CD4-positive, alpha-beta T cell treated with Interleukin-1 beta for 1 hour (primary cell): Measurements from ENCODE around the gene SEMA3A.
"Not testable (repeated sequence)": the region's sequence is repeated elsewhere in the genome, so short reads cannot be mapped to it uniquely, and the experiment has no call there.

Experiments
- DNase-seq, 2 donors: peaks; one replicate each; pipeline ENCODE4 v3.0.0-alpha.2; 2020 to 2022

SEMA3A gene

DNA sequence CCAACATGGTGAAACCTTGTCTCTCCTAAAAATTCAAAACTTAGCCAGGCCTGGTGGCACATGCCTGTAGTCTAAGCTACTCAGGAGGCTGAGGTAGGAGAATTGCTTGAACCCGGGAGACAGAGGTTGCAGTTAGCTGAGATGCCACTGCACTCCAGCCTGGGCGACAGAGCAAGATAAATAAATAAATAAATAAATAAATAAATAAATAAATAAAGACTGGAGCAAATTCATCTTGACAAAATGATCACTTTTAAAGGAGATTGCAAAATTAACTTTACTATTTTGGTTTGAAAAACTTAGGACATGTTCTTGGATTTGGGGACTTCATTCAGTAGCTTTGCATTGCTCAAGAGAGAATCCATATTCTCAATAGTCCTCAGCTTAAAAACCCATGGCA, 137.0 kb downstream of the SEMA3A start:
- DNase-seq: no peak

DNA sequence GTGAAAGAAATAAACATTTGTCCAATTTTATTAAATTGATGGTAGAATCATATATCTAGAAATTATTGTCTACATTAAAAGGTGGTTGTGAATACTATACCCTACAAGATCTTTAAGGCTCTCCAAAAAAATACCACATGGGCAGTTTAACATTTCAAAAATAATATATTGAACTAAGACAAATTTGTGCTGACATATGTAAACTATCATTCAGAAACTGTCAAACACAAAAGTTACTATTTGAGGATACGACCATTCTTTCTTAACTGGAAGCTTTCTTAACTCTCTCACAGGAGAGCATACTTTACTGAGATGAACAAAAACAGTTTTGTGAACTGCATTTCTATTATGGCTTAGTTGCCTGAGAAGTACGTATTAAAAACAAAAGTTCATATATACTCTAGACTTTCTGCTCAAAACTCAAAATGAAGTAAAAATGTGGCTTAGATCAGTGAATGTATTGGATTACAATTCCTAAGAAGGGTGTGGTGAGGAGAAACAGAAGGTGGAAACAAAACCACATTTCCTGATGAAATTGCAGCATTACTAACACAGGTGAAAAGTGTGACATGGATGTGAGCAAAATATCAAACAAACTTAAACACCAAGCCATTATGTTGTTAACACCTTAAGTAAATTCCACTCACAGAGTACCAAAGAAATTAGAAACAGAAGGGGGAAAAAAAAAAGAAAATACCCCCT, 138.5 kb downstream of the SEMA3A start:
- no peak for DNase-seq

DNA sequence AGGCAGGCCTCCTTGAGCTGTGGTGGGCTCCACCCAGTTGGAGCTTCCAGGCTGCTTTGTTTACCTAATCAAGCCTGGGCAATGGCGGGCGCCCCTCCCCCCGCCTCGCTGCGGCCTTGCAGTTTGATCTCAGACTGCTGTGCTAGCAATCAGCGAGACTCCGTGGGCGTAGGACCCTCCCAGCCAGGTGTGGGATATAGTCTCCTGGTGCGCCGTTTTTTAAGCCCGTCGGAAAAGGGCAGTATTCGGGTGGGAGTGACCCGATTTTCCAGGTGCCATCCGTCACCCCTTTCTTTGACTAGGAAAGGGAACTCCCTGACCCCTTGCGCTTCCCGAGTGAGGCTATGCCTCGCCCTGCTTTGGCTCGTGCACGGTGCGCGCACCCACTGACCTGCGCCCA, 139.4 kb downstream of the SEMA3A start:
- DNase-seq: not testable (repeated sequence)

DNA sequence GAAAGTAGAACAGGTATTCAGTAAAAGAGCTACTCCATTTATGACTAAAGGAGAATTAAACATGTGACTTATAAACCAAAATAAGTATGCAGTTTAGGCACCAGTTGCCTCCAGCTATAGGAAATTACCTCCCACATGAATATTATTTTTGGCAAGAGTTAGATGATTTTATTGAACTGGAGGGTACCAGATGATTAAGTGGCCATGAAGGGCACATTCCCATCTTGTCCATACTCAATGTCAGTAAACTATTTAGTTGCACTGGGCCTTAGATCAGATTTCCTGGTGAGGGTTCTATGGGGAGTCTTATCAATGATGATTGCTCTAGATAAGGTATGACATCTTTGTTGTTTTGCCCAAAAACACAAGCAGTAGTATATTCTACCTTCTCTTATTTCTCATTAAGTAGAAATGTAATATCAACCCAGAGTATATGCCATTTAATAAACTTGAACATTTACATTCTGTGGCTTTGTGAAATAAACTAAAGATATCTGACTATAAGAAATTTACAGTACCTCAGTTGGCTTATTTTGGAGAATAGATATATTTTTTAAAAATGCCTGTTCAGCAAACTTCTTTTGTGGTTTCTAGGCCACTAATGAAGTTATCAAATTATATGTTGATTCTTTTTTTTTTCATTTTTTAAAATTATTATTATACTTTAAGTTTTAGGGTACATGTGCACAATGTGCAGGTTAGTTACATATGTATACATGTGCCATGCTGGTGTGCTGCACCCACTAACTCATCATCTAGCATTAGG, 145.3 kb downstream of the SEMA3A start:
- DNase-seq: no peak

DNA sequence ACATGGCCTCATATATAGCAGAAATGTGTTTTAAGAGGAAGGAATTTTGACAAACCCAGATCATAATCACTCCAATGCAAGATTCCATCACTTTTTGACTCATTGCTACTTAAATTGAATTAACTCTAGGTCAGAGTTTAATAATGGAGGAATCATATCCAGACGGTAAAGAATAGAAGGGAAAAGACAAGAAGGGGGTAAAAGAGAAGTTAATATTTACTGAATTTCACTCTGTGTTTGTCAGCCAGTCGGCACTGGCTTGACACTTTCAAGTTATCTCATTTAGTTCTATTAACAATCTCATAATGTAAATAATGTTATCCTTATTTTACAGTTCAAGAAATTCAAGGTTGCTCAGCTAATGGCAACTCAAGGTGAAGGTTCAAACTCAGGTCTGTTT, 147.5 kb downstream of the SEMA3A start:
- no peak for DNase-seq

DNA sequence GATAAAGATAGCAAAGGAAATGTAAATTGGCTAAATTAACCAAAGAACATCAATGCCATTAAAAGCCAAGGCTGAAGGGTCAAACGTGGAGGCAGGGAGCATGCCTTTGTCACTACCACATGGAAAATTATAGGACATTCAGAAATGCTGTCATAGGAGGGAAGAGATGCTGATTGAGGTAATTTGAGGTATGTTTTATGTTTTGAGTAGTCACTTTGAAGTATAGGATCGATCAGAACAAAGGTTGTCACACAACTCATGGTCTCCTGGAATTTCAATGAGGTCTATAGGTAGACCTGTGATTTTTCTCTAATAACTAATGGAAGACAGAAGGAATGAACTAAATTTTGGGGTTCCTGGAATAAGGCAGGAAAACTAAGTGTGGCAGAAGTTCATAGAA, 149.8 kb downstream of the SEMA3A start:
- no peak for DNase-seq

DNA sequence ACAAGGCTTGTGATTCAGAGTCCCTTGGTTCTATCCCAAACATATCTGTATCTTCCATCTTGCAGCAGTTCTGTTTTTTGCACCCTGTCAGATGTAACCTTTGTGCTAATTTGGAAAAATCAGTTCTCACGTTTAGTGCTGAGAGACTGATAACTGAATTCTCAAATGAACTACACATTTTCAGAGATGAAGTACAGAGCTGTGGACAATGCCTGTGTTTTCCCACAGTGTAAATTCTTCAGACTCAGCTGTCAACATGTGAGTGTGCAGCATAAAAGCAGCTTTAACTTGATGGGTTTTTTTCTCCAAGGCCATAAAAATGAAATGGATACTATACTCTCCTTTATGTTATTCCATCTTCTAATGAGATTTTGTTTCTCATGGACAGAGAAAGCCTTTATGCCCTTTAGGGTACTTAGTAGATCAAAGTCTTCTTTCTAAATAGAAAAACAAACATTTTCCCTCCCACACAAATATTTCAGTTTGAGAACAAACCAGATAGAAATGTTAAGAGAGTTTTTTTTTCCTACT, 150.9 kb downstream of the SEMA3A start:
- DNase-seq: no peak

DNA sequence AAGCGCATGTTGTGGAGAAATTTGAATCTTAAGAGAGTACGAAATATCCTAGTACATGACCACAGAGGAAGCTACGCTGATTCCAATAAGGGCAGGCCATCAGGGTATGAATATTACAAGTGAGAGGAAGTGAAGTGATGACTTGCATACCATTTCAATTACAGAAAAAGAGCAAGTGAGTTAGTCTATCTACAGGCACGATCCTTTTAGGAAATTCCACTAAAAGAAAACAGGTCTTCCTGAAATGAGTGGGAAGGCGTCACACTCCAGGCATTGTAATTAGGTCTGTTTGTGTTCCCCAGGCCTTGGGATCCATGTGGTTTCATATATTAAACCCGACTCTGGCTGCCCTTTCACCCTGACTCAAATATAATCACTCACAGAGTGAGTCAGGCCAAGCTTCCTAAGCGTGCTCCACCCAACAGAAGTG, 152.5 kb downstream of the SEMA3A start:
- no peak for DNase-seq

DNA sequence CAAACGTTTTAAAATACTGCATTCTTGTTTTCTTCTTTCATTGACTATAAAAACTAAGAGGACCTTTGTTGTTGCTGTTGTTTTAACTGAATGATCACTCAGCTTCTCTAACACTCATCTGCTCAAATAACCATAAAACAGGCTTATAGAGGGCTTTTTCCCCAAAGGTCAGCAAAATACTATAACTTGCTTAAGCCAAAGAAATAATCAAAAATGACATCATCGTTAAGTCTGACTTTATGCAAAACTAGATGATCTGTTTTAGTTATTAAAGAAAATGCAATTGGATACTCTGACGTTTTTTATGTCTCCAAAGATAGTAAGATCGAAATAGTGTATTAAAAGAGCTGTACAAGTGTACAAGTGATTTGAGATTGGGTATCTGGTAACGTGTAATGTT, 152.9 kb downstream of the SEMA3A start:
- no peak for DNase-seq

DNA sequence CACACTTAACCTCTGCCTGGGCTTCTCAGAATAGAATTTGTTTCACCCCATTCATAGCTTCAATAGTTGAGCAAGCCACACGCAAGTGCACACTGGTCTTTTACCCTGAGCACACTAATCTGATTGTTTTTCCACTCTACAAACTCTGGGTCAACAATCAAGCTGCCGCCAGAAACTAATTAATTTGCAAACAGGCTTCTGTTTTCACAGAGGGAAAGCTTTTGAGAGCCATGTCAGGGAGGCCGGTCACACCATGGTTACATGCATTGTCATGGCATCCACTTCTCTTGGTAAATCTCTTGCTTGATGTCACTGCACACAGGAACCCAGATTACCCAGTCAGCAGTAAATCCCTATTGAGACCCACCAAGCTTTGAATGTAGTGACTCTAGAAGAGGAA, 154.2 kb downstream of the SEMA3A start:
- no peak for DNase-seq

DNA sequence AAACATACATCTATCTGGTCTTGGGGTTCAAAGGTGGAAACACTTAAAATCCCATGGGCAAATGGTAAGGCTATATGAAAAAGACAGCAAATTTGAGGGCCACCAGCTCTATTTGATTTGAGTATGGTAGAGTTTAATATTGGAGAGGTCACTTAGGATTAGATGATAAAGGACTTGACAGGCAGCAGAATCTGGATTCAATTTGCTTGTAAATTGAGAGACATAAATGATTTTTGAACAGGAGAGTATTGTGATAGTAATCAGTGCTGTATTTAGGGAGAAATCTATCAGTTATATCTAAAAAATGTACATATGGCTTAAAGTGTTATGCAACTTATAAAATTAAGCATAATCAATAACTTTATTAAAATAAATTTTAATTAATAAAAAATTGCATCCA, 155.2 kb downstream of the SEMA3A start:
- no peak for DNase-seq

DNA sequence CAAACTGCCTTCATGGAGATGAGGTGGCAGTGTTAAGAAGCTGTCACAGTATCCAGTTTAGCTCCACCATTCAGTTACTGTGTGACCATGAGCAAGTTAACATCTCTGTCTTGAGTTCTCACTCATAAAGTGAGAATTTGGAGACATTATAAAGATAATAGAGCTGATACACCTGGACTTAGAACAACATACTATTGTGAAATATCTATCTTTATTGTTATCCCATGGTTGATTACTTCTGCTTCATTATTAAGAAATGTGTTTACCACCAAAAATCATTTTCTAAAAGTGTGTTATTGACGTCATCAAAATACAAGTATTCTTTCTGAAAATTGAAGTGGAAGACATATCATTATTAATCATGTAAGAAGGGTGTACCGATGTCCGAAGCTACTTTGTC, 166.9 kb downstream of the SEMA3A start:
- no peak for DNase-seq

DNA sequence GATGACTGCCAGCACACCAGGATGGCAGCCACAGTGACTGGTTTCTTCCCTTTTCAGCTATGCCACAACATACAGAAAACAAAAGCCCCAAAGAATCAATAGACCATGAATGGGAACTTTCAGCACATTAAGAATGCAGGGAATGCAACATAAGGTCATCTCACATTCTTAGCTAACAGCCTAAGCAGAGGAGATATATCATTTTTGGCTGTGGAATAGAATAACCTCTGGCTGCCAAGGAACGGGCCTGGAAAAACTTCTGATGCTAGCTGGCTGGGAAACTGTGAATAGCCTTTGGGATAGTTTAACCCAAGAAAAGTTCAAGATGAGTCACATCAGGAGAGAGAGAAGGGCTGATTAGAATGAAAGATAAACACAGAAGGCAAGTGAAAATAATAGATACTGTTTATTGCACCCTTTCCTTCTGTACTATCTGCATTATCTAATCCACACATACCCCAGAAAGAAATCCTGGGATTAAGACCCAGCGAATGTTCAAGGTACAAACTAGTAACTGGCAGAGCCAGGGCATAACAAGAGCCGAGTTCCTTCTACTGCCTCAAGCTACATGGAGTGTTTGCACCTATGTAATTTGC, 169.2 kb downstream of the SEMA3A start:
- DNase-seq: no peak

DNA sequence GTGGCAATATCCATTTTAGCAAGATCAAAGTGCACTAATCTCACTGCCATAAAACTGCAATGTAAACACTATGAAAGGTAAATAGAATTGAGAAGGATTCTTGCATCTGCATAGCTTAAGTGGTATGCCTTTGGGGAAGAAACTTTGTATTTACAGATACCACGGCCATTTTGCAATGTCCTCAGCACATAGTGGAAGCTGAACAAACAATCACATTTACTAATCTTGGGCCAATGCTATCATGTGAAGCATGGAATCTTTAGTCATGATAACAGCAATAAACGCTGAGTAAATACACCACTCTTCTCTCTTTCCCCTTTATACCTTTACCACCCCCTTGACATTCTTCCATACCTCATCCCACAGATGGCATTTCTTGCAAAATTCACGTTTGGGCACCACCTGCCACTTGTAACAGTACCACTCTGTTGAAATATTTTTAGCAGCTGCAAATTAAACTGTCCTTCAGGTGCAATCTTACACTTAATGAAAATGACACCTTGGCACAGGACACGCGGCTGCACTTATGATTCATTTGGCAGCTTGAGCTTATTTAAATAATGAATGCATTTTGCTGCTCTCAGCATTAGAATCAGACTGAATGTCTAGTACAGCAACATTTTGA, 171.8 kb downstream of the SEMA3A start:
- no peak for DNase-seq

DNA sequence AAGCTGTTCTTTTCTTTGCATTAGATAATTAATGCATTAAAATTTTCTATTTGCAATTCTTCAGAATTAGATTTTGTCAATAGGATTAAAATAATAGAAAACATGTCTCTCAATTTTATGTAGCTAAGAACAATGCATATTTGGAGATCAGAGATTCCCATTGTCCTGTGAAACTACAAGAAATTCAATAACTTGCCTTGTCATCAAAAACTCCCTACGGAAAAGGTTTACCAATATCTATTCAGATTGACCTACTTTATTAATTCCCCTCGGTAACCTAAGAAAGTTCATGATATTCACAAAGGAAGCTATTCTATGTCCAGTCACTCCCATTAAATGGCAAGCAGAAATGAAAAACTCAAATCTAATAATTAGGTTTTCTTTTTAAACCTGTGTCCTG, 172.6 kb downstream of the SEMA3A start:
- DNase-seq: no peak

DNA sequence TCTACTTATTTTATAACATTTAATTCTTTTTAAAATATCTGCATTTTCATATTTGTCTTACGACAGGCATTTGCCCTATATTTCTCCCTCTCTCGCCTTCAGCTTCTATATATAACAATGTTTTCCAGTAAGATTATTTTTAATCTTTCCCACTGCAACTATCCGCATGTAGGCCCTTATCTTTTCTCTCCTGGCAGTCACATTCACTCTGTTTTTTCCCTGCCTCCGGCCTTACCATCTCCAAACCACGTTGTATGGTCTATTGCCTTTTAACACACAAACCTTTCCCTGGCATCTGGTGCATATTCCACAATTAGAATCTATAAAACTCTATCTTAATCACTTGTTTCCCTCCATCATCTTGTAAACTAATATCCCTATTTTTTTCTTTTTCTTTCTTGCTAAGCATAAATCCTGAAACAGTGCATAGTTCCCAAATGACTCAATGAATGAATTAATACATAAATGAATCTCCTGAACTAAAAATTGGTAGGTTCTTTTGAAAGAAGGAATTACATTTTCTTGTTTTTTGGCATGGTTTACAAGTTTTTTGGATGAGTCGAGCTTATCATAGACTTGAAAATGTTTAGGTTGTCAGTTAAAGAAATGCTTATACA, 173.2 kb downstream of the SEMA3A start:
- no peak for DNase-seq

DNA sequence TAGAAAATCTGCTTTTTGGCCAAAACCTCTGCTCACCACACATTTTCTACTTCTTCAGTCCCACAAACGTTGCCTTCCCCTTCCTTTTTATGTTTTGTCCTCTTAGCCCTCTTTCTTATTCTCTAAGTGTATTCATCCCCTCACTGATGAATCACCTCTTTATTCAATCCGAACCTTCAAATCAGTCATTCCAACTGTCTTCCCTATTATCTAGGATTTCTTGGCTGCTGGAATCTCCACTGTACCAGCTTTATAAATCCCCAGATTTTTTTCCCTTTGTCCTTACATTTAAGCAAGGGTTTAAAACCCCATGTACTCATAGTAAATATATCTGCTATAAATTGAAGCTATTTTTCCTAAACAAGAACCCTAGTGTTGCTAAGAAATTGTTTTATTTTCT, 176.9 kb downstream of the SEMA3A start:
- no peak for DNase-seq

DNA sequence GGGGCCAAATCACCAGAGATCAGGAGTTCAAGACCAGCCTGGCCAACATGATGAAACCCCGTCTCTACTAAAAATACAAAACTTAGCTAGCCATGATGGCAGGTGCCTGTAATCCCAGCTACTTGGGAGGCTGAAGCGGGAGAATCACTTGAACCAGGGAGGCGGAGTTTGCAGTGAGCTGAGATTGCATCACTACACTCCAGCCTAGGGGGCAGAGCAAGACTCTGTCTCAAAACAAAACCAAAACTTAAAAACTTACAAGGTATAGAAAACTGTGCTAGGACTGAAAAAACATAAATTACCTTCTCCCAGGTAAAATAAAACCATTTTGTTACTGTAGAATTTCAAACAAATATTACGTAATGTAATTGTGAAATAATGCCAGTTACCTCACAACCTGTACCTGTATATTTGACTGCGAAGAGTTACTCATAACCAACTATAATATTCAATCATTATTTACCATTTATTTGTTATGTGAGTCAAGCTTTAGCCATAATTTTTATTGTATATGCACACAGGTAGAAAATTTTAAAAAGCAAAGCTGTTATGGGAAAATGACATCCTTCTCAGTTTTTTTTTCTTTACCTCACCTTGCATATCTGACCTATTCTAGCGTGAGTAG, 180.9 kb downstream of the SEMA3A start:
- DNase-seq: no peak

DNA sequence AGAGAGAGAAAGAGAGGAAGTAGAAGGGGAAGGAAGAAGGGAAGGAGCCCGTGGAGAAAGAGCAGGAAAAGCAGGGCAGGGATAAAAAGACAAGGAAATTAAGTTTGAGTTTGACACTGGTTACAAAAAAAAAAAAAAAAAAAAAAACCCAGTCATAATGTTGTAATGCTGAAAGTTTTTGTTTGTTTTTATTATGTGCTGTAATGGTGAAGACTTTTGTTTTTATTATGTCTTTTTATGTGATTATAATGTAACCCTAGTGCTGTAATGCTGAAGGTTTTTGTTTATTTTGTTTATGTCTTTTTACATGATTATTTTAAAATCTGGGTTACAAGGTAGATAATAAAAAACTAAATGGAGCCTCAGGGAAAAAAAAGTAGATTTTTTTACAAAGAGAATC, 184.8 kb downstream of the SEMA3A start:
- no peak for DNase-seq

DNA sequence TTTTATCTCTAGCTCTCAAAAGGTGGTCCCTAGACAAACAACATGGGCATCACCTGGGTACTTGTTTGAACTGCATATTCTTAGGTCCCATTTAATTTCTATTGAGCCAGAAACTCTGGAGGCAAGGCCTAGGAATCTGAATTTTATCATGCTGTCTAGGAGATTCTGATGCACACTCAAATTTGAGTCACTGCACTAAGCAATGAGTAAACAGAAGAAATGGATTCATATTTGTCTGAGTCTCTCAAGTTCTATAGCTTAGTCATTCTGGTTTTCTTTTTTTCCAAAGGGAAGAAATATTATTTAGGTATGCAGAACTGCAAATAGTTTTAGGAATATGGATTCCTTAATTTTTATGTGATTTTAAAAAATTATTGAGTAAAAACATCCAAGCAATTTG, 185.5 kb downstream of the SEMA3A start:
- no peak for DNase-seq

DNA sequence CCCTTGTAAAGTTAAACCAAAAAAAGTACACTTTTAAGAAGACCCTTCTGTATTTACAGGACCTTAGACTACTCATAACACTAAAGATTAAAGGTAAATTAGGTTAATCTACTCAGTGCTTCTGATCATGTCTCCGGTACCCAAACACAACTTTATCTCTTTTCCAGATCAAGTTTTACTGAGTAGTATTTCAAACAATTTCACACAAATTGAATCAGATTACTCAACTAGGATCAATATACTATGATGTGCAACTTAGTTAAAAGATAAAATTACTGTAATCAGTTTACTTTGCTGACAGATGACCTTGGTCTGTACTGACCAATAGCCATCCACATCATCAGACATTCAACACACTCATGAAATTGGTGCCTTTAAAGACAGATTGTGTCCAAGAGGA, 191.4 kb downstream of the SEMA3A start:
- DNase-seq: no peak

DNA sequence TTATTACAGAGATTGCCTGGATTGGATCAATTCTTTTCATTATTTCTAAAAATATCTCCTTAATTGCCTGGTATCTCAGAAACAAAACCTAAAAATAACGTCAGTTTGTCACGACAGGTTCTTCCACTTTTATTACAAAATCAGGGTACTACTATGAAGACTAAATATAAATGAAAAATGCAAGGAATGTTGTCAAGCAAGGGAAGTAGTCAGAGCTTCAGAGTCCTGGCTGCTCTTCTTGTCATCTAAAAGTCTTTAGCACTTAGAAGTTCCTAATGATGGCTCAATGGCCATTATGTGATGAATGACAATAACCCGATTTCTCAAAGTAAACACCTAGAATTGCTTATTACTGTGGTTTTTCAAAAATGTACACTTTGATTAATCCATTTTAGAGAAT, 192.2 kb downstream of the SEMA3A start:
- DNase-seq: no peak

DNA sequence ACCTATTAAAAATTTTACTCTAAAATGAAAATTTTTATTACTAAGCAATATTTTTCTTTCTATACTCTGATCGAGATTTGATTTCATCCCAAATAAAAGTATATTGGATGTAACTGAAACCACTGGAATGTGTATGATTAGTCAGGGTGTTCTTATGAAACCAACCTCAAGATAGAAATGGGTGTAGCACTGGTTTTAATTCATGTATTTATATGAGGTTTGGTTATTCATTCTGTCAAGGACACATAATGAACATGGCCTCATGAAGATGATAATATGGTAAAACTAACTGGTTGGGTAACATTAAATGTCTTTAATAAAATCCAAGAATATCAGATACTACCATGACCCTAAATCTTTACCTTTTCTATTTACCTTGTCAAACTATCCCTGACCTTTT, 197.7 kb downstream of the SEMA3A start:
- no peak for DNase-seq
